ENCODE data around the gene CASS4. TPM values are rescaled to one million over a fixed set of nuclear protein-coding genes. Genes with fewer than 3 reads are reported as not detected.

Gene CASS4
- total RNA-seq, 1 donor from 2014 or later = not detected

DNA sequence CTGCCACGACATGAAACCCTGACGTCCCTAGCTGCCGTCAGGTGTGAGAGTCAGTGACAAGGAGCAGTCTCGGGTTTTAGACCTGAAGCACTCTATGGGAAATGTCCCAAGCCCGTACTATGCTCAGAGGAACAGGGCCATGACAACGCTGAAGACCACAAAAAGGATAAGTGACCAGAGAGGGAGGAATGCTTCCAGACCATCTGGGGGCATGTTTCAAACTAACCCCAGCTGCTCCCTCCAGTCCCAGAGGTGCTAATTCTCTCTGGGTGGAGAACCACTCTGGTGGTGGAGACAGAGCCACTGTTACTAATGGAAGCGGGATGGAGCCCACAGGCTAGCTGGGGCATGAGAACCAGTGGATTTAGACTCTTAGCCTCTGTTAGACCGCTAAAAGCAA is 28.7 kb upstream of the CASS4 start:
- Histone ChIP-seq H3K4me1 (no peaks in the 10 kb centered on the region), H3K79me2 (ENCODE audit: low read depth) (peaks cover 99% of the 10 kb centered on the region), H3K4me2 (no peak overlapping the region), H3K9ac (no peak overlapping the region), H3K4me3 (no peak overlapping the region), H3F3A (ENCODE audit: low read depth) (no peaks in the 10 kb centered on the region), H4K20me1 (ENCODE audit: low read depth) (peaks cover 84% of the 10 kb centered on the region), H3K27ac (no peak overlapping the region), H3K36me3 (peaks cover 39% of the 10 kb centered on the region), H2AFZ (replicated peaks) (no peak overlapping the region), H3K27me3 (no peaks in the 10 kb centered on the region), H3K9me3 (ENCODE audit: low read depth) (no peaks in the 10 kb centered on the region)
- Mint-ChIP-seq H3K27ac (no peak overlapping the region), H3K4me1 (no peaks in the 10 kb centered on the region), H3K27me3 (ENCODE audit: insufficient read depth, low read depth) (no peaks in the 10 kb centered on the region), H3K4me3 (no peak overlapping the region), H3K9me3 (no peaks in the 10 kb centered on the region), H3K36me3 (peaks cover 36% of the 10 kb centered on the region)
- TF ChIP-seq EZH2 (IDR thresholded peaks at IDR 0.05) = no peak
- TF ChIP-seq EZH2phosphoT487 (IDR thresholded peaks at IDR 0.05) = no peak
- TF ChIP-seq, protein P1, sequence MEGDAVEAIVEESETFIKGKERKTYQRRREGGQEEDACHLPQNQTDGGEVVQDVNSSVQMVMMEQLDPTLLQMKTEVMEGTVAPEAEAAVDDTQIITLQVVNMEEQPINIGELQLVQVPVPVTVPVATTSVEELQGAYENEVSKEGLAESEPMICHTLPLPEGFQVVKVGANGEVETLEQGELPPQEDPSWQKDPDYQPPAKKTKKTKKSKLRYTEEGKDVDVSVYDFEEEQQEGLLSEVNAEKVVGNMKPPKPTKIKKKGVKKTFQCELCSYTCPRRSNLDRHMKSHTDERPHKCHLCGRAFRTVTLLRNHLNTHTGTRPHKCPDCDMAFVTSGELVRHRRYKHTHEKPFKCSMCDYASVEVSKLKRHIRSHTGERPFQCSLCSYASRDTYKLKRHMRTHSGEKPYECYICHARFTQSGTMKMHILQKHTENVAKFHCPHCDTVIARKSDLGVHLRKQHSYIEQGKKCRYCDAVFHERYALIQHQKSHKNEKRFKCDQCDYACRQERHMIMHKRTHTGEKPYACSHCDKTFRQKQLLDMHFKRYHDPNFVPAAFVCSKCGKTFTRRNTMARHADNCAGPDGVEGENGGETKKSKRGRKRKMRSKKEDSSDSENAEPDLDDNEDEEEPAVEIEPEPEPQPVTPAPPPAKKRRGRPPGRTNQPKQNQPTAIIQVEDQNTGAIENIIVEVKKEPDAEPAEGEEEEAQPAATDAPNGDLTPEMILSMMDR (IDR thresholded peaks at IDR 0.05) = no peak
- no peak for DNase-seq (ENCODE audit: low spot score)

DNA sequence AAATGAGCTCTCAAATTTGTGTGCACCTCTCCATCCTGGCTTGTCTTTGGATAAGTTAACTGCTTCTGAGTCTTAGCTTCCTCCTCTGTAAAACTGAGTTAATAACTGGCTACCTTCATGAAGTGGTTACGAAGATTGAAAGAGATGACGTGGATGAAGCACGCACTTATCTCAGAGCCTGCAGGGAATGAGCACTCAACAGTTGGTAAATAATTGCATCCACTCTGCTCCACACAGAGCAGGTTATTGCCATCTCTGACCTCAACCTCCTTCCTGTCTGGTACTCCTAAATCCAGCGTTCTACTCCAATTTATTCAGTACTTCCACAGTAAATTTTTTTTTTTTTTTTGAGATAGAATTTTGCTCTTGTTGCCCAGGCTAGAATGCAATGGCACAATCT is 26.9 kb upstream of the CASS4 start:
- H3K4me3 ChIP-seq = no peak overlapping the region
- peaks cover 99% of the 10 kb centered on the region for H3K79me2 ChIP-seq (ENCODE audit: low read depth)
- peaks cover 1% of the 10 kb centered on the region for H3K4me1 ChIP-seq
- H3K27ac ChIP-seq = no peak overlapping the region
- H3K9me3 ChIP-seq (ENCODE audit: low read depth) = no peaks in the 10 kb centered on the region
- no peak overlapping the region for H3K4me2 ChIP-seq
- H2AFZ ChIP-seq (replicated peaks) = no peak overlapping the region
- TF ChIP-seq EZH2 (IDR thresholded peaks at IDR 0.05) (no peak), EZH2phosphoT487 (IDR thresholded peaks at IDR 0.05) (no peak)
- TF ChIP-seq, protein P1 (IDR thresholded peaks at IDR 0.05) = no peak
- no peak overlapping the region for H3K27ac Mint-ChIP-seq
- no peak overlapping the region for H3K4me3 Mint-ChIP-seq
- no peaks in the 10 kb centered on the region for H3F3A ChIP-seq (ENCODE audit: low read depth)
- H3K27me3 Mint-ChIP-seq (ENCODE audit: insufficient read depth, low read depth) = no peaks in the 10 kb centered on the region
- H3K9me3 Mint-ChIP-seq = no peaks in the 10 kb centered on the region
- peaks cover 88% of the 10 kb centered on the region for H4K20me1 ChIP-seq (ENCODE audit: low read depth)
- peaks cover 35% of the 10 kb centered on the region for H3K36me3 ChIP-seq
- DNase-seq (ENCODE audit: low spot score) = no peak
- peaks cover 11% of the 10 kb centered on the region for H3K4me1 Mint-ChIP-seq
- H3K36me3 Mint-ChIP-seq = peaks cover 41% of the 10 kb centered on the region
- no peak overlapping the region for H3K9ac ChIP-seq
- no peaks in the 10 kb centered on the region for H3K27me3 ChIP-seq

GRCh38 chr20:56386219-56386618 is 25.8 kb upstream of the CASS4 start:
- Histone ChIP-seq H3F3A (ENCODE audit: low read depth) (no peaks in the 10 kb centered on the region), H3K9ac (no peak overlapping the region), H3K4me3 (no peak overlapping the region), H3K27ac (no peak overlapping the region), H4K20me1 (ENCODE audit: low read depth) (peaks cover 90% of the 10 kb centered on the region), H3K79me2 (ENCODE audit: low read depth) (peaks cover 100% of the 10 kb centered on the region), H3K4me1 (peaks cover 10% of the 10 kb centered on the region), H3K4me2 (no peak overlapping the region), H3K36me3 (peaks cover 28% of the 10 kb centered on the region), H3K27me3 (no peaks in the 10 kb centered on the region), H2AFZ (replicated peaks) (no peak overlapping the region), H3K9me3 (ENCODE audit: low read depth) (no peaks in the 10 kb centered on the region)
- no peaks in the 10 kb centered on the region for H3K9me3 Mint-ChIP-seq
- peak overlapping the region; percentile 15 for H3K27ac Mint-ChIP-seq
- H3K4me1 Mint-ChIP-seq = peaks cover 18% of the 10 kb centered on the region
- H3K4me3 Mint-ChIP-seq = no peak overlapping the region
- H3K36me3 Mint-ChIP-seq = peaks cover 39% of the 10 kb centered on the region
- H3K27me3 Mint-ChIP-seq (ENCODE audit: insufficient read depth, low read depth) = no peaks in the 10 kb centered on the region
- TF ChIP-seq EZH2 (IDR thresholded peaks at IDR 0.05) = no peak
- TF ChIP-seq, protein P1 (IDR thresholded peaks at IDR 0.05) = no peak
- no peak for TF ChIP-seq EZH2phosphoT487 (IDR thresholded peaks at IDR 0.05)
- no peak for DNase-seq (ENCODE audit: low spot score)
